HT-29 (cell line): Measurements from ENCODE around the gene ATP6V0B. TPM values are rescaled to one million over a fixed set of nuclear protein-coding genes. Genes with fewer than 3 reads are reported as not detected.

Experiments
- total RNA-seq: library from RNA; depleted of rRNA; stranded (reverse); fragments of >200 nt; shearing (Covaris generic); gene quantifications from 2 replicates; pipeline ENCODE4 v1.2.3, GENCODE V29; 2014; rRNA removed

Gene ATP6V0B
- total RNA-seq, 1 experiment from 2014 or later: 277 TPM

Other genes with a start within 250 kb of the ATP6V0B start
- not detected in 2 replicates for gene ARTN, start 41.2 kb upstream of the ATP6V0B start, total RNA-seq
- gene IPO13, start 28.0 kb upstream of the ATP6V0B start, total RNA-seq: 19.1 and 24.6 TPM in 2 replicates
- 118 and 120 TPM in 2 replicates for gene DPH2, start 5.0 kb upstream of the ATP6V0B start, total RNA-seq
- gene B4GALT2, start 4.2 kb downstream of the ATP6V0B start, total RNA-seq: 153 and 159 TPM in 2 replicates
- 8.8 and 9.2 TPM in 2 replicates for gene CCDC24, start 16.6 kb downstream of the ATP6V0B start, total RNA-seq
- 1.0 and 1.9 TPM in 2 replicates for gene SLC6A9, start 56.5 kb downstream of the ATP6V0B start, total RNA-seq
- not detected in 2 replicates for gene KLF17, start 143.9 kb downstream of the ATP6V0B start, total RNA-seq
- not detected in 2 replicates for gene KLF18, start 166.7 kb downstream of the ATP6V0B start, total RNA-seq
- 29.7 and 43.9 TPM in 2 replicates for gene DMAP1, start 238.5 kb downstream of the ATP6V0B start, total RNA-seq